SW 1271 (cell line): ENCODE measurements around the gene PLXNA3.

ENCODE experiments used
- DNase-seq, 2 experiments: peaks; one replicate each; lab custom pipeline; 2025; lab: John Stamatoyannopoulos, UW

The PLXNA3 gene

DNA sequence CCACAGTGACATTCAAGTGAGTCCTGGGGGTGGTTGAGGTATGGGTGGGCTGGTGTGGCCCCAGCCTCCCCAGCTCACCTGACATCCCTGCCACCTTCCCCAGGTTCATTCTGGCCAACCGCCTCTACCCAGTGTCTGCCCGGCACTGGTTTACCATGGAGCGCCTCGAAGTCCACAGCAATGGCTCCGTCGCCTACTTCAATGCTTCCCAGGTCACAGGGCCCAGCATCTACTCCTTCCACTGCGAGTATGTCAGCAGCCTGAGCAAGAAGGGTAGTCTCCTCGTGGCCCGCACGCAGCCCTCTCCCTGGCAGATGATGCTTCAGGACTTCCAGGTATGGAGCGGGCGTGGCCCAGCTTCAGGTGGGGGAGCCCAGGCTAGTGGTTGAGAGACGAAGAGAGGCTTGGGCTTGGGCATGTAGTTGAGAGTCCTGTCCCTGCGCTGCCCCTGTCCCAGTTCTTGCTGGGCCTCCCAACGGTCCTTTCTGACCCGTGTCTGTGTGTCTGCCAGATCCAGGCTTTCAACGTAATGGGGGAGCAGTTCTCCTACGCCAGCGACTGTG is 22.8 kb upstream of the PLXNA3 start:
- DNase-seq = no peak

DNA sequence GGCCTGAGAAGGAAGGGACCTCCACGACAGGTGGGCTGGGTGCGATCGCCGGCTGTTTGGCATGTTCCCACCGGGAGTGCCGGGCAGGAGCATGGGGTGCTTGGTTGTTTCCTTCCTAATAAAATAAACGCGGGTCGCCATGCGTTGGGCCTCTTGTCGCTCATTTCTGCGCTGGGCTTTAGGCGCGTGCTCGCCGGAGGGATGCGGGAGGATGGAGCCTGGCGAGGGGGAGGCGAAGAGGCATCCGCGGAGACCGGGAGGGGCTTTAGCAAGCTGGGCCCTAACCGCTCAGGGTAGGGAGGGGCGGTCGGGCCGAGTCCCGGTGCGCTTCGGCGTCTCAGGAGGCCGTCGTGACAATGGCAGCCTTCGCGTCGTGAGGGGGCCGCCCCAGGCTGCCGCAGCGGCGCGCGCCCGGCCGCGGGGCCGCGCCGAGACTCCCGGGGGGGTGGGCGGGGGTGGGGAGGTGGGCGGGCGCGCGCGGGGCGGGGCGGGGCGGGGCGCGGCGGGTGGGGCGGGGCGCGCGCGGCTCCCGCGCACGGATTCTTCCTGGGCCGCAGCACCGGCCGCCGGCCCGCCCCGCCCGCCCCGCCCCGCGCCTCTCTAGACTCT is 21.6 kb upstream of the PLXNA3 start:
- DNase-seq = no peak

DNA sequence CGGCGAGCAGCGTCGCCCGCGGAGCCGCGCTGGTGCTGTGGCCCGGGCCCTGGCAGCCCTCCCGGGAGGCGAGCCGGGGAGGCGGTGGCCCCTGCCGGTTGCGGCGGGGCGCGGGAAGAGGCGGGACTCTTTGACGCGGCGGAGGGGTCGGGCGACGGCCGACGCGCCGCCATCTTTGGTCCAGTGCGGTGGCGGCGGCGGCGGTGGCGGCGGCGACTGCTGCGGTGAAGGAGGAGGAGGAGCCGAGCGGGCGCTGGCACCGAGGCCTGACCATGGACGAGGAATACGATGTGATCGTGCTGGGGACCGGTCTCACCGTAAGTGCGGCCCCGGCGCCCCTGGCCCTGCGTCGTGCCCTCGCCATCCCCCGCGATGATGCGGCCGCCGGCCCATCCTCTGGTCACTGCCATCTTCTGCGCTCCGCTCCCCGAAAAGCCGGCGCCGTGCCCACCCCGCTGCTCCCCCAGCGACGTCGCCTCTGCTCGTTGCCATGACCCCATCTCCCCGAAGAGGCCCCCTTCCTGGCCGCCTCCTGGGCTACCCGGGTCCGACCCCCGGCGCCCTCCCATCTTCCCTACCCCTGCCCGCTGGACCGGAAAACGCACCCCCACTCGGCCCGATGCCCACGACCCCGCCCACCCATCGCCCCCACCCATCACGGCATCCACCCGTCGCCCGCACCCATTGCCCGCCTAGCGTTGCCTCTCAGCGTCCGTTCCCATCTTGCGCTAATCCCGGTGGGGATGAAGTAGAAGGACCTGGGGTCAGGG is 20.9 kb upstream of the PLXNA3 start, which contains the start of gene GDI1:
GDI1 (plus strand) TSS at position 172 of the 770 bp plus-strand sequence; CDS start at position 273, 101 bp downstream.
- peak in 1 of 2 experiments; percentile 16 for DNase-seq

DNA sequence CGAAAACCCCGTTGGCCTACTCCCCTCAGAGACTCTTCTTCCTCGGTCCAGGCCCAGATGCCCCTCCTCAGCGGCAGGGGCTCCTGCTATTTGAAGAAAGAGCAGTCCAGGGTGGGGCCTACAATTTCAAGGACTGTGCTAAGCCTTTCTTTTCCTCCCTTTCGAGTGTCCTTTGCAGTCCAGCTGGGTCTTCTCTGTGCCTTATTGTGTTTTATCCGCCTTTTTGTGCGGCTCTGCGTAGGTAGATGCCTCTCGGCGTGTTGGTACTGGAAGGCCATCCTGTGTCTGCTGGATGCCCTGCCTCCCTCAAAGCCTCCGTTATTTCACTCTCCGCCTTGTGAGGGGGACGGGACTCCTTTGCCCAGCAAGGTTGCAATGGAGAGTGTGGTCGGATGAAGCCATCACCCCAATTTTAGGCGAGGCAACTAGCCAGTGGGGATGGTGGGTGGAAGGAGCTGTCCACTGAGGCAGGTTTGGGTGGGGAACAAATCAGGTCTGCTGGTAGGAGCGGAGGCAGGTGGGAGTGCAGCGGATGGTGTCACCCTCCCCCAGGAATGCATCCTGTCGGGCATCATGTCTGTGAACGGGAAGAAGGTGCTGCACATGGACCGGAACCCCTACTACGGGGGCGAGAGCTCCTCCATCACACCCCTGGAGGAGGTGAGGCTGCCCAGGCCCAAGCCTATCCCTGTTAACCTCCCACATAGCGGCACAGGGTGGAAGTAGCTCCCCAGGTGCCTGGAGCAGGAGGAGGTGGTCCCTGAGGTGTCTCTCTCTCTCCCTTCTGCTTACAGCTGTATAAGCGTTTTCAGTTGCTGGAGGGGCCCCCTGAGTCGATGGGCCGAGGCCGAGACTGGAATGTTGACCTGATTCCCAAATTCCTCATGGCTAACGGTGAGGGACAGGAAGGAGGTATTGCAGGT is 19.8 kb upstream of the PLXNA3 start:
- DNase-seq = no peak

DNA sequence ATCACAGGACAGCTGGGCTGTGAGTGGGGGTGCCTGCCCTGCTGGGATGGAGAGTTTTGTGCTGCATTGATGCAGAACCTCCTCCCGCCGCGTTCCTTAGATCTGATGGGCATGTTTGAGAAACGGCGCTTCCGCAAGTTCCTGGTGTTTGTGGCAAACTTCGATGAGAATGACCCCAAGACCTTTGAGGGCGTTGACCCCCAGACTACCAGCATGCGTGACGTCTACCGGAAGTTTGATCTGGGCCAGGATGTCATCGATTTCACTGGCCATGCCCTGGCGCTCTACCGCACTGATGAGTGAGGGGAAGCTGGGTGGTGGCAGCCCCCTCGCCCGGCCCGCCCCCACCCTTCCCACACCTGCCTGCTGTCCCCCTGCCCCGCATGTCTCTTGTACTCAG is 18.2 kb upstream of the PLXNA3 start:
- DNase-seq = no peak

DNA sequence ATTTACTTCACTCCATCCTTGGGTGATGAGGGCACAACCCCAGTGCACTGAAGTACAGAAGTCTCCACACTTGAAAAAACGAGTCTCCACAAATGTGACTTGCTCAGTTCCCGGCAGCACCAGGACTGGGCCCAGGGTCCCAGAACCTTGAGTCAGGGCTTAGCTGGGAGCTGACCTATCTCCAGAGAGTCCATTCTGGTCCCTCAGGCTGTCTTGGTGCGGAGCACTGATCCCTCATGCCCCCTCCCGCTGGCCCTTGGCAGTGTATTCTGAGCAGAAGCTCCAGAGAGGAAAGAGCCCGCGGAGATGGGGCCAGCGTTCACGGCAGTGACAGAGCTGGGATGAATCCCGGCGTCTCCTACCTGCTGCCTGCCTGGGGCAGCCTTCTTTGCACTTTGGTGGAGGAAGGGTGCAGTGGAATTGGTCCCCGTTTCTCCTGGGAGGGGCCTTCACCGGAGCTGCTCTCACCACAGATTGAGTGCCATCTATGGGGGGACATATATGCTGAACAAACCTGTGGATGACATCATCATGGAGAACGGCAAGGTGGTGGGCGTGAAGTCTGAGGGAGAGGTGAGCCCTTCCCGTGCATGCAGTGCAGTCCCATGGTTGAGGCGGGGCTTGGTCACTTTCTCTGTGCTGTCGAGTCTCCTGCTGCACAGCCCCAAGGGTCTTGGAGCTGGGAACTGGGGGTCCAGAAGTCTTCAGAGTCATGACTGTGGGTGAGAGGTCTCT is 17.3 kb upstream of the PLXNA3 start:
- no peak for DNase-seq

DNA sequence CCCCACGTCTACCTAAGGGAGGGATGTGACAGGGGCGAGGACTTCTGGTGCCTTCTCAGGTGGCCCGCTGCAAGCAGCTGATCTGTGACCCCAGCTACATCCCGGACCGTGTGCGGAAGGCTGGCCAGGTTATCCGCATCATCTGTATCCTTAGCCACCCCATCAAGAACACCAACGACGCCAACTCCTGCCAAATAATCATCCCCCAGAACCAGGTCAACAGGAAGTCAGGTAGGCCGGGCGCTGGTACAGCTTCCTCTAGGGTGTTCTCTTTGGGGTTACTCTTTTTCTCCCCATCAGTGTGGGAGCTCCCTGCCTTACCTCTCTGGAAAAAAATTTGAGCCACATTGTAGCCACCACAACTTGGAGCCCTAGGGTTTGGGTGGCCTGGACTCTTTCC is 16.5 kb upstream of the PLXNA3 start:
- no peak for DNase-seq

DNA sequence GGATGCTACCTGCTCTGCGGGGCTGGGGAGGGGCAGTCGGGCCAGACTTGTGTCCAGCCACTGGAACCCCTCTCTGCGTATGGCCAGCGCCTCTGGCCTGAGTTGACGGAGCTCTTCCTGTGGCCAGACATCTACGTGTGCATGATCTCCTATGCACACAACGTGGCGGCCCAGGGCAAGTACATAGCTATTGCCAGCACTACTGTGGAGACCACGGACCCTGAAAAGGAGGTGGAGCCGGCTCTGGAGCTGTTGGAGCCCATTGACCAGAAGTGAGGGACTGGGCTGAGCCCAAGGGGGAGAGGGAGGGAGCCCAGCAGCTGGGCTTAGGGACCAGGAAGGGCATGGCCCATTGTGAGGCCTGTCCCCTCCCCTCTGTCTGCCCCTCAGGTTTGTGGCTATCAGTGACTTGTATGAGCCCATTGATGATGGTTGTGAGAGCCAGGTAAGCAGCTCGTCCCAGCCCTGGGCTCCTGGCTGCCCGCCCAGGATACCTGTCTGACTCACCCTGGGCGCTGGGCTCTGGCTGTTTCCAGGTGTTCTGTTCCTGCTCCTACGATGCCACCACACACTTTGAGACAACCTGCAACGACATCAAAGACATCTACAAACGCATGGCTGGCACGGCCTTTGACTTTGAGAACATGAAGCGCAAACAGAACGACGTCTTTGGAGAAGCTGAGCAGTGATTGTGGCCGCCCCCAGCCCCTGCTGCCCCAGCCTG is 15.9 kb upstream of the PLXNA3 start:
- no peak for DNase-seq

DNA sequence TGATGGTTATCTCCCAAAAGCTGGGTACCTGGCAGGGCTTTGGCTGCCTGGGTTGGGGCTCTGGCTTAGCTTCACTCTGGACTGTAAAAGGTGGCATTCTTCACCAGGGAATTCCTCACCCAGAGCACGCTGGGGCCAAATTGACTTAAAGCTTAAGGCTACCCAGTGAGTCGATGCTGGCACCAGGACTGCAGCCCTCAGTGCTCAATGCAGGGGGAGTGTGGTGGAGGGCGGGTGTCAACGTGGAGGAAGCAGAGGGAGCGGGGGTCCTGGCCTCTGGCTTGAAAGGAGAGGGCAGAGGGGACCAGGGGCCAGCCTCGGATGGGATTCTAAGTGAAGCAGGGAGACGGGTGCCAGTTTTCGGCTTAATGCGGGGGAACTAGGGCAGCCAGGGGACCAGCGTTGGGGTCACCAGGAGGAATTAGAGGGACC is 14.6 kb upstream of the PLXNA3 start:
- DNase-seq = peak in 1 of 2 experiments; percentile 30

DNA sequence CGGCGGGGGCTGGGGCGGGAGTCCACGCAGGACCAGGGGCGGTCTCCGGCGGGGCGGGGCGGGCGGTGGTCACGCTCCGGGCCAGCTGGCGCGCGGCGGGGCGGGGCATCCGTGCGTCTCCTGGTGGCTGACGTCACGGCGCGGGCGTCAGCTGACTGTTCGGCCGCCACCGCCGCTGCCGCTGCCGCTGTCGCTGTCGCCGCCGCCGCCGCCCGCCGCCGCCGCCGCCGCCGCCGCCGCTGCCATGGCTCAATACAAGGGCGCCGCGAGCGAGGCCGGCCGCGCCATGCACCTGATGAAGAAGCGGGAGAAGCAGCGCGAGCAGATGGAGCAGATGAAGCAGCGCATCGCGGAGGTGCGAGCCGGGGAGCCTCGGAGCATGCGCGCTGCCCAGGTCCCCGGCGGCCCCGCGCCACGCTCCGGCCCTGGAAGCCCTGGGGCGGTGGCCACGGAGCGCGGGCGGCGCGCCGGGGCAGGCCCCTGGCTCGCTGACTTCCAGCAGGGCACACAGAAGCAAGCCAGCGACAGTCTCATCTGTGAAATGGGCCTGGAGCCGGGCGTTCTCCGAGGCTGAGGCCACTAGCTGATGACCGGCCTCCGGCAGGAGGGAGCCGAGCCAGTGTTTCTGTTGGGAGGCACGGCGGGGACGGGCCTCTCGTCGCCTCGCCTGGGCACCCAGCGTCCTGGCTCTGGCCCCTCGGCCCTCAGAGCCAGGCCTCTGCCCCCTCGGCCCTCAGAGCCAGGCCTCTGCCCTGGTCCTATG is 13.9 kb upstream of the PLXNA3 start, which contains the start of gene FAM50A:
FAM50A (plus strand) TSS at position 150 of the 763 bp plus-strand sequence; CDS start at position 245, 95 bp downstream.
- DNase-seq = peak in 1 of 2 experiments; percentile 54

DNA sequence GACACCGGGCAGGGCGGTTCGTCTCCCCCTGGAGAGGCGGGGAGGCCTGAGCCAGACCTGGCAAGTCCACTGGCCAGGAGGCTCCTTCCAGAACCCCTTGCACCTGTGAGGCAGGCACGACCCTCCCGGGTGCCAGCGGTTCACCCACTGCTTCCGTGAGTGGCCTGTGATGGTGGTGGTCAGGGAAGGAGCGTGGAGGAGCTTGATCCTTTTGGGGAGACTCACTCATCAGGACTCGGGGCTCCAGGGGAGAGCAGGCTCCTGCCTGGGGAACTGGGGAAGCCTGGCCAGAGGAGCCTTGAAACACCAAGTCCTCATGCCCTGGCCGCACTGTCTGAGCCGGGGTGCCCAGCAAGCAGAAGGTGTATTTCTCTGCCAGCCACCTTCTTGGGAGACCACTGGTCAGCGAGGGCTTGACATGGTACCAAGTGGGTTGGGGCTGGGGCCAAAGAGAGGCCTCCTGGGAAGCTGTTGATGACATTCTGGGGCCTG is 13.3 kb upstream of the PLXNA3 start:
- no peak for DNase-seq

DNA sequence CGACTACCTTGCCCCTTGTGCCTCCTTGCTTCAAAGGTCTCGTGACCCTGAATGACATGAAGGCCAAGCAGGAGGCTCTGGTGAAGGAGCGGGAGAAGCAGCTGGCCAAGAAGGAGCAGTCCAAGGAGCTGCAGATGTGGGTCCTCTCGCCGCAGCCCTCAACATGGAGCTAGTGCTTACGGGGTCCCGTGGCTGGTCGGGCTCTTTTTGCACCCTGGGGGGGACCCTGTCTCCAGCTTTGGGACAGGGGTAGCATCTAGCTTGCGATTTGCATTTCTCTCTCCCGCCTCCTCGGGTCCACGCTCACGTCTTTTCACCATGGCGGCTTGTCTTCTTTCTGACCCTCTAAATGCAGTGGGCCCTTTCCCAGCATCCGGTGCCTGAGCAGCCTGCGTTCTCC is 12.3 kb upstream of the PLXNA3 start:
- no peak for DNase-seq

DNA sequence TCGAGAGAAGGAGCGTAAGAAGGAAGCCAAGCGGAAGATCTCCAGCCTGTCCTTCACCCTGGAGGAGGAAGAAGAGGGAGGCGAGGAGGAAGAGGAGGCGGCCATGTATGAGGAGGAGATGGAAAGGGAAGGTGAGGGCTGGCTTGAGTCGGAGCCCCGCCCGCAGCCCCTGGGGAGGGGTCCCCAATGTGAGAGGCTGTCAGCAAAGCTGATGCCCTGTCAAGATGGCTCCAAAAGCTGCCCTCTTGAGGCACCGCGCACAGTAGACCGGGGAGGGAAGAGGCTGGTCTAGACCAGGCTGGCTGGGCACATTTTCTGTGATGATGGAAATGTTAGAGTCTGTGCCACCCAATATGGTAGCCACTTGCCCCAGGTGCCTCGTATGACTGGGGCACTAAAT is 11.7 kb upstream of the PLXNA3 start:
- no peak for DNase-seq

DNA sequence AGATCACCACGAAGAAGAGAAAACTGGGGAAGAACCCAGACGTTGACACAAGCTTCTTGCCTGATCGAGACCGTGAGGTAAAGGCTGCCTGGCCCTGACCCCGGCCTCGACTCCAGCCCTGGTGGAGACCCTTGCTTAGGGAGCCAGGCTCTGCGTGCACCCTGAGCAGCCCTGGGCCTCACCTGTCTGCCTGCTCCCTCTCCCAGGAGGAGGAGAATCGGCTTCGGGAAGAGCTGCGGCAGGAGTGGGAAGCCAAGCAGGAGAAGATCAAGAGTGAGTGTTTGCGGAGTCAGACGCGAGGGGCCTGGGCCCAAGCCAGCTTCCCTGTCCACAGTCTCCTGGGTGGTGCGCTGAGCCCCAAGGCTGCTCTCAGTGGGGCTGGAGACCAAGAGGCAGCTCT is 9.6 kb upstream of the PLXNA3 start:
- no peak for DNase-seq

DNA sequence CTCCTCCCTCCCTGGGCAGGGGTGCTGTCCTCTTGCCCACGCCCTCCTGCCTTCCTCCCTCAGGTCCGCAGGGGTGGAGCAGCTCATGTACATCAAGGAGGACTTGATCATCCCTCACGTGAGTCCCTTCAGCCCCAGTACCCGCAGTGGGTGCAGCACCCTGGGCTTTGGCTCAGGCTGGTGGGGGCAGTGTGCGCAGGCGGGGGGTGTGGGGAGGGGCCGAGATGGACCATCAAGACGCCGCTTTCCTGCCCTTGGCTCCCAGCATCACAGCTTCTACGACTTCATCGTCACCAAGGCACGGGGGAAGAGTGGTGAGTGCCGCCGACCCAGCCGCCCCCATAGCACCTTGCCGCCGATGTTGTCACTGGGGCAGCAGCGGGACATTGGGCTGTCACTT is 8.5 kb upstream of the PLXNA3 start:
- DNase-seq = no peak

DNA sequence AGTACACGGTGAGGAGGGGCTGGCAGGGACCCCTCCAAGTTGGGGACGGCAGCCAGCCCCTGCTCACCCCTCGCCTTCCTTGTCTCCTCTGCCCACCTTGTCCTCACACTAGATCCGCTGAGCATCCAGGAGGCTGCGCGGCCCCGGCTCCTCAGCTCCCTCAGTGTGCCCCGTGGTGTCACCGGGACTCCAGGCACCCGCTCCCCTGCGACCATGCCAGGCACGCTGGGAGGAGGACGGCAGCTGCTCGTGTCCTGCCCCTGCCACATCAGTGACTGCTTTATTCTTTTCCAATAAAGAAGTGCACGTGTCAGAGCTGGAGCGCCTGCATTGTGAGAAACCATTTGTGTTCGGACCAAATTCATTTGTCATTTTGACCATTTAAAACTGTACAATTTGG is 7.8 kb upstream of the PLXNA3 start:
- DNase-seq = no peak

DNA sequence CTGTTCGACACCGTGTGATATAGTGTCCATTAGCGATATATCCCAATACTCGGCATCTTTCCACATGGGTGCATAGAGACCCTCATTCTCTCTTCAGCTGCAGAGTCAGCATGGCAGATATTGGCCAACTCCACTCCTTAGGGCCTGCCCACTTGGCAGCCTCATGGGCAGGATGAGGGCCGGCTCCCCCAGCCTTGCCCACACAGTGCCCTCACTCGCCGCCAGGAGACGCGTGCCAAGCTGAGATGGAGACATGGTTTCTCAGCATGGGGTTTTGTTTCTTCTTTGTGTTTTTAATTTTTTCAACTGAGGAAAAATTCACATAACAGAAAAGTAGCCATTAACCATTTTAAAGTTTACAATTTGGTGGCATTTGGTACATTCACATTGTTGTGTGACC is 5.3 kb upstream of the PLXNA3 start:
- no peak for DNase-seq

DNA sequence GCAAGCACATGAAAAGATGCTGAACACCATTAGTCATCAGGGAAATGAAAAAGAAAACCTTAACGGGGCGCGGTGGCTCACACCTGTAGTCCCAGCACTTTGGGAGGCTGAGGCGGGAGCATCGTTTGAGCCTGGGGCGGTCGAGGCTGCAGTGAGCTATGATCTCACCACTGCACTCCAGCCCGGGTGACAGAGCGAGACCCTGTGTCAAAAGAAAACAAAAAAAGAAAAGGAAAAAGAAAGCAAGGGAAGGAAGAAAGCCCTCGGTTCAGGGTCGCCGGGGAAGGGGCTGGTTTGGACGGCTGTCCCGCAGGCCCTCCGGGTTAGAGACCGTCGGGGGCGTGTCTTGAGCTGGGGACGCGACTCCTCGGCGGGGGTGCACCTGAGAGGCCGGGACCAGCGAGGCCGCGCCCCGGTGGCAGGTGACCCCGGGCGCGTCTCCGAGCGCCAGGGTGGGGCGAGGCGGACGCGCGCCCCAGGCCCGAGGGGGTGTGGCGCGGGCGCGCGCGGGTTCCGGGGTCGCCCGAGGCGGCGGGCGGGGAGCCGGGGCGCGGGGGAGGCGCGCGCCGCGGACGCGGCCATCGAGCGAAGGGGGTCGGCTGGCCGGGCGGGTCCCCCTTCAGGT is 478 bp upstream of the PLXNA3 start:
- DNase-seq = peak in 1 of 2 experiments; percentile 14
